HG03060 (cell line): ENCODE results near the gene FLNA.
"Not testable (repeated sequence)": the region's sequence is repeated elsewhere in the genome, so short reads cannot be mapped to it uniquely, and the experiment has no call there.

Experiments
- ATAC-seq: cut with Tn5 transposase; IDR thresholded peaks from one replicate; pipeline ENCODE4 v1.9.1; 2021; ENCODE audit warnings: low read depth, moderate number of reproducible peaks; ENCODE audit not compliant: unreplicated experiment

Gene FLNA, protein sequence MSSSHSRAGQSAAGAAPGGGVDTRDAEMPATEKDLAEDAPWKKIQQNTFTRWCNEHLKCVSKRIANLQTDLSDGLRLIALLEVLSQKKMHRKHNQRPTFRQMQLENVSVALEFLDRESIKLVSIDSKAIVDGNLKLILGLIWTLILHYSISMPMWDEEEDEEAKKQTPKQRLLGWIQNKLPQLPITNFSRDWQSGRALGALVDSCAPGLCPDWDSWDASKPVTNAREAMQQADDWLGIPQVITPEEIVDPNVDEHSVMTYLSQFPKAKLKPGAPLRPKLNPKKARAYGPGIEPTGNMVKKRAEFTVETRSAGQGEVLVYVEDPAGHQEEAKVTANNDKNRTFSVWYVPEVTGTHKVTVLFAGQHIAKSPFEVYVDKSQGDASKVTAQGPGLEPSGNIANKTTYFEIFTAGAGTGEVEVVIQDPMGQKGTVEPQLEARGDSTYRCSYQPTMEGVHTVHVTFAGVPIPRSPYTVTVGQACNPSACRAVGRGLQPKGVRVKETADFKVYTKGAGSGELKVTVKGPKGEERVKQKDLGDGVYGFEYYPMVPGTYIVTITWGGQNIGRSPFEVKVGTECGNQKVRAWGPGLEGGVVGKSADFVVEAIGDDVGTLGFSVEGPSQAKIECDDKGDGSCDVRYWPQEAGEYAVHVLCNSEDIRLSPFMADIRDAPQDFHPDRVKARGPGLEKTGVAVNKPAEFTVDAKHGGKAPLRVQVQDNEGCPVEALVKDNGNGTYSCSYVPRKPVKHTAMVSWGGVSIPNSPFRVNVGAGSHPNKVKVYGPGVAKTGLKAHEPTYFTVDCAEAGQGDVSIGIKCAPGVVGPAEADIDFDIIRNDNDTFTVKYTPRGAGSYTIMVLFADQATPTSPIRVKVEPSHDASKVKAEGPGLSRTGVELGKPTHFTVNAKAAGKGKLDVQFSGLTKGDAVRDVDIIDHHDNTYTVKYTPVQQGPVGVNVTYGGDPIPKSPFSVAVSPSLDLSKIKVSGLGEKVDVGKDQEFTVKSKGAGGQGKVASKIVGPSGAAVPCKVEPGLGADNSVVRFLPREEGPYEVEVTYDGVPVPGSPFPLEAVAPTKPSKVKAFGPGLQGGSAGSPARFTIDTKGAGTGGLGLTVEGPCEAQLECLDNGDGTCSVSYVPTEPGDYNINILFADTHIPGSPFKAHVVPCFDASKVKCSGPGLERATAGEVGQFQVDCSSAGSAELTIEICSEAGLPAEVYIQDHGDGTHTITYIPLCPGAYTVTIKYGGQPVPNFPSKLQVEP (N-terminal part only)

DNA sequence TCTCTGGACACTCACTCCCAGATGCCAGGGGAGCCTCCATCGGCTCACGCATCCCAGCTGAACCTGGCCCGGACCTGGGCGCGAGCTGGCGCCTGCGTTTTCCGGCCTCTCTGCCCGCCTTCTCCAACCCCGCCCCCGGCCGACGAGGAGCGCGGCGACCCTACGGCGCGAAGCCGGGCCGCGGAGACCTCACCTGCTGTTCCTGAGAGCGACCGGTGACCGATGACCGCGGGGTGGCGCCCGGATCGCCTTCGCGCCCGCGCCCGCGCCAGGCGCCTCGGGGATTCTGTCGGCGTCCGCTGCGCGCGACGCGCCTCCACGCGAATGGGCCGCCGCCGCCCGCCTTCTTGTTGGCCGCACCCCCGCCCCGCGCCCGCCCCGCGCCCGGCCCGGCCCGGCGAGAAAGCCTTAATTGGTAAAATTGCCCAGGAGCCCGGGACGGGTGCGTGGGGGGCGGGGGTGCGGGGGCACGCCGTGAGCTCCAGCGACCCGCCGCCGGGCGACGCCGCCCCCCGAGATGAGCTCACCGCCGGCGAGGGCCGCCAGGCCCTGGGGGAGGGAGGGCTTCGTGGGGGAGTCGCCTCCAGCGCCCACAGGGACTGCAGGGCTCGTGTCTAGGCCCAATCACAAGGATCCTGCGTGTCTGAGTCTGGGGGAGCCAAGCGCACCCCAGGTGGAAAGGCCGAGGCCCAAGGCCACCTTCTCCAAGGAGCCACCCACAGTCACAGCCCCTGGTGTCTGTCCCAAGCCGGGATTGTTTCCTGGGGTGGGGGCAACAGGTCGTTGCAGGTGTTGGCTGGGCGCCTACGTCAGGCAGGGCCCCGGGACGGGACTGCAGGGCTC, at the start of gene FLNA:
Gene FLNA, minus strand, starts transcription at position 322 of the 843 bp plus-strand sequence. CDS start 3,389 bp downstream, outside the sequence.
- ATAC-seq = no peak

DNA sequence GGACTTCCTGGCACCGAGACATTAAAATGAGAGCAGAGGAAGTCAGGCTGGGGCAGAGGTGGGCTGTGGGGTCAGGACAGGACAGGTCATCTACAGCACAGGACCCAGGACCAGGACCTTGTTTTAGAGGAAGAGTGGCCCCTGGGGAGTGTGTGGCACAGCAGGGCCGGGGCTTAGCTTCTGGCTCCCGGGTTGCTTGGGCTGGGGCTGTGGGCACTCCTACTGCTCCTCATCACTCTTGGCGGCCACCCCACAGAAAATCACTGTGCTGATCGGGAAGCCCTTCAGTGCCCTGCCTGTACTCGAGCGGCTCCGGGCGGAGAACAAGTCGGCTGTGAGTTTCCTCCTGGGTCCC, 45.9 kb upstream of the FLNA start:
- no peak for ATAC-seq

DNA sequence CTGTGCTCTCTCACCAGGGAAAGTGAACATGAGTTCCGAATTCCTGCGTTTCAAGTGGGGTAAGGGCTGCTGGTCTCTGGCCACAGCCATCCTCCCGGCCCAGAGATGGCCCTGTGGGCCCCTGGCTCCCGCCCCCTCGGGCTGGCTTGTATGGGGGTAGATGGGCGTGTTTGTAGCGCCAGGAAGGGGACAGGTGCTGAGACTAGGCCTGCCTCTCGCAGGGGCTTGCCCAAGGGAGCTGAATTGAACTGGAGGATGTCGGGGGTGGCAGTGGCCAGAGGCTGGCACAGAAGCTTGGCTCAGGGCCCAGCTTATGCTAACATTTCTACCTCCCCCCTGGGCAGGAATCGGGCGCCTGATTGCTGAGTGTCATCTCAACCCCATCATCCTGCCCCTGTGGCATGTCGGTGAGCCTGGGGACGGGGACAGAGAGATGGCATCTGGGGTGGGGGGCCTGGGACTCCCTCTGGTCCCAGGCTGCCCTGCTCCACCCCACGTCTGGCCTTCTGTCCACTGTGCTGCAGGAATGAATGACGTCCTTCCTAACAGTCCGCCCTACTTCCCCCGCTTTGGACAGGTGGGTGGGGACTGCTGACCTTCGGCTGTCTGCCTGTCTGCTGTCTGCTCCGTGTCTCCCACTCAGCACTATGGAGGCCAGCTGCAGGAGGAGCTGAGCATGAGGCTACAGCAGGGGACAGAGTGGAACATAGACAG, 45.4 kb upstream of the FLNA start:
- no peak for ATAC-seq

DNA sequence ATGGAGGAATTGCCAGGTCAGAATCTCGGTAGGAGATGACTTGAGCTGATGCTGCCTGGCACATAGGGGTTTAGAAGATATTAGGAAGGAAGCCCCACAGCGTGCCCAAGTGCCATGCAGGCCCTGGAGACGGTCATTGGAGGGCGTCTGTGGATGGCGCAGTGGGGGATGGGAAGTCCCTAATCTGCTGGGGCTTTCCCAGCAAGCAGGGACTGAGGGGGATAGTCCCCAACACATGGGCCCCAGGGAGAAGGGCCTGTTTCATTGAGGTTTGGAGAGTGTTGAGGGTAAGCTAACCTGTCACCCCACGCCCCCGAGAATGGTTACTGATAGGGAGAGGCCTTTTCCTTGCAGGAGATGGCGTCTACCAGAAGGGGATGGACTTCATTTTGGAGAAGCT, 44.8 kb upstream of the FLNA start:
- no peak for ATAC-seq

DNA sequence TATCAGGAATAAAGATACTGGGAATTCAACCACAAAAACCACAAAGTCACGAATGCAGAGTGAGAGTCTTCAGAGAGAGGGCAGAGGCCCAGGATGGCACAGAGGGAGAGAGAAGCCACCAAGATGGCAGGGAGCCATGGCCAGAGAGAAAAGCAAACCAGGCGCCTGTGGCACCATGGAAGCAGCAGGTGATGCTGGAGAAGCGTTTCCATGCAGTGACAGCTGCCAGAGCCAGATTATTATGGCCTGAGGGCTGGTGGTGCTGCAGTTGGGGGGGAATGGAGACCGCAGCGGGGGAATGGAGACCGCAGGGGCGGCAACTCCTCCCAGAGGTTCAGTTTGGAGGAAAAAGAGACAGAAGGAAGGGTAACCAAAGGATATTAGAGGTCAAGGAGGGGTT, 42.7 kb upstream of the FLNA start:
- no peak for ATAC-seq

DNA sequence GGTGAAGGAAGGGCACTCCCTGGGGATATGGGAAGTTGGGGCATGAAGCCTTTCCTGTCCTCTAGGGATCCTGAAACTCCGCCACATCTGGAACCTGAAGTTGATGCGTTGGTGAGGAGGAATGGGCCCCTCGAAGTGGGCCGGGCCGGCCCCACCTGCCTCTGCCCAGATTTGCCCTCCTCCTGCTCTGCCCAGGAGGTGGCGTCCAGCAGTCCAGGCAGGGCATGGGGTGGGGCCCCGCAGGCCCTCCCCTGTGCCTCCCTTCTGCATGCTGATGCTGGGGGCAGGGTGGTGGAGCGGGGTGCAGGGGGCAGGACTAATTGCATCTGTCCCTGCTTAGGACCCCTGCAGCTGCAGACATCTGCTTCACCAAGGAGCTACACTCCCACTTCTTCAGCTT, 38.7 kb upstream of the FLNA start:
- ATAC-seq = no peak

DNA sequence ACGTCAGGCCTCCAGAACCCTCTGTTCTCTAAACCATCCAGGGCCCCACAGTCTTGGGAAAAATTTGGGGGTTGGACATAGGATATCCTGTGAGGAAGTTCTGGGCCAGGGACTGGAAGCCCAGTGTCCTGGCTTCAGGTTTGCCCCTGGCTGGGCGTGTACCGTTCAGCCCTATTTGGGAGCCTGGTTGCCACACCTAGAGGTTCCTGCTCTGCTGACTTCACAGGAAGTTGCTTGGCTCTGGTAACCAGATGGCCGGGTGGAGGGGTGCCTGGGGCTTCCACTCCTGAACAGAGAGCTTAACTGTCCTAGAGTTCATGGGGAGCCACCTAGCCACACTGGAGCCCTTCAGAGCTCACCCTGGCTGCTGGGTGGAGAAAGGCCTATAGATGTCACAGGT, 38.0 kb upstream of the FLNA start:
- no peak for ATAC-seq

DNA sequence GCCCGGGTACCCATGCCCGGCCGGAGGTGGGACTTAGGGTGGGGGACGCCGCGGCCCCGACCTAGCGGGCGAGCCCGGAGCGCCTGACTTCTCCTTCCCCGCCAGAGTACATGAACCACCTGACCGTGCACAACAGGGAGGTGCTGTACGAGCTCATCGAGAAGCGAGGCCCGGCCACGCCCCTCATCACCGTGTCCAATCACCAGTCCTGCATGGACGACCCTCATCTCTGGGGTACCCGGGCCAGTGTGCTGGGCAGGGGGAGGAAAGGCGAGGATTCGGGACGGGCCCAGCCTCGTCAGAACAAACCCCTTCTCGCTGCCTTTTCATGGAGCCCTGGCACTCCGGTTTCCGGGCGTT, 37.5 kb upstream of the FLNA start:
- ATAC-seq = no peak

DNA sequence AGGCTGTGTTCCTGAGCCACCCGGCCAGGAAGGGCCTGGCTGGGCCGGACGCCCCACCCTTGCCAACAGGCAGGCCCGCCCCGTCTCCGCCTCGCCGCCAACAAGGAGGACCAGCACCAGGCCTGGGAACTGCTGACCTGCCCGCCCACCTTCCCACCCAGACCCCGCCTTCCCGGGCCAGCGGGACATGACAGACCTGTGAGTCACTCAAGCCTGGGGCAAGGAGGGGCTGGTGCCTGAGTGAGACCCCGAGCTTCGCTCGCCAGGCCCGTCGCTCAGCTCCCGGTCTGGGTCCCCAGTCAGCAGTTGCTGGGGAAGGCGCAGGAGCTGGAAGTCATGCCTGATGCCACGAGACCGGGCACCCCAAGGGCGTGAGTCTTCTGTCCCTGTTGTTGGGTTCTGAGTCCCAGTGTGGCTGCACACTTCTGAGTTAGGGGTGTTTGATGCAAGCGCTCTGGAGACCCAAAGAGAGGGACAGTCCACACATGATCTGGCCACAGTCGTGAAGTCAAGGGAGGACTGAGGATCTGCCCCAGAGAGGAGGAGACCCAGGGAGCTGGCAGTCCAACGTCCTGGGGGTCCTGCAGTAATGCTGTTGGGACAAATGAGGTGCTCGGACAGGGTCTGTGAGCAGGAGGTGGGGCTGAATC, 34.9 kb upstream of the FLNA start, which contains the start of gene DNASE1L1:
Gene DNASE1L1, minus strand, starts transcription at position 33 of the 650 bp plus-strand sequence. CDS start 3,686 bp downstream, outside the sequence.
- no peak for ATAC-seq

DNA sequence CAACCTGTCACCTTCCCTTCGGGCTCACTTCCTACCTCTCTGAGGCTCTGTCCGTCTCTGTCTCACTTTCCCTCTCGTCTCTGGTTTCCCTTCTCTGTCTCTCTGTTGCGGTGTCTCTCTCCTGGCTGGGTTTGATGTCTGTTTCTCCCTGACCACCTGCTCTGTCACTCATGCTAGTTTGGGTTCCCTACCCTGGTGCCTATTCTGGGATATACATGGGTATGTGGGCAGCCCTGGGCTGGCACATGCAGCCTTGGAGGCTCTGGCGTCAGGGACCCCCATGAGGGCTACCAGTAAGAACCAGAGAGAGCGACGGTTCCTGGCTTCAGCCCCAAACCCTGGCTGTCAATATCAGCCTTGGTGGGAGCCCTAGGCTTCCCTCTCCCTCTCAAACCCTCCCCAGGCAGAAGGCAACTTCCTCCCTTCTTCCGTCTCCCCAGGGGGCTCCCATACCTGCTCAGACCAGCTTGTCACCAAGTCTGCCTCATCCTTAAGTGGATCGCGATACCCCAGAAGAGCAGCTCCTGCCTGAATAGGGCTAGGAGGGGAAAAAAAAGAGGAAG, 34.3 kb upstream of the FLNA start:
- no peak for ATAC-seq

DNA sequence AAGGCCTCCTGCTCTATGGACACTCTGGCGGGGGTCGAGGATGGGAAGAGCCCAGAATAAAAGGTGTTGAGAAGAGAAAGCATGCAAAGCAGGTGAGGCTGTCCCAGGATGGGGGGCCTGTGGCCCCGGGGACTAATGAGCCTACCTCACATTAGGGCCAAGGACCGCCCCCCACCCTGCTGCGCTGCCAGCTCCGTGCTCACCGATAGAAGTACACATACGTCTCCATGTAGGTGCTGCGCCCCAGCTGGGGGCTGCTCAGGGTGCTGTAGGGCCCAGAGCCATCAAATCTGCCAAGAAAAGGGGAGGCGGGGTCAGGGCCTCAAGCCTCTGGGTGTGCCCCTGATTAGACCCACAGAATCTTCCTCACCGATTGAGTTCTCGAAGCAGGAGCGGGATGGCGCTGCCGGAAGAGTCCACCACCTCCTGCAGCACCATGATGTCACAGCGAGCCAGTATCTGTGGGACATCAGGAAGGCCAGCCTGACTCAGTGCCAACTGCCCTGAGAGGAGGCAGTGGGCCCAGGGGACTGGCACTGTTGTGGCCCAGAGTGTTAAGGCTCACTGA, 30.3 kb upstream of the FLNA start:
- ATAC-seq = no peak

DNA sequence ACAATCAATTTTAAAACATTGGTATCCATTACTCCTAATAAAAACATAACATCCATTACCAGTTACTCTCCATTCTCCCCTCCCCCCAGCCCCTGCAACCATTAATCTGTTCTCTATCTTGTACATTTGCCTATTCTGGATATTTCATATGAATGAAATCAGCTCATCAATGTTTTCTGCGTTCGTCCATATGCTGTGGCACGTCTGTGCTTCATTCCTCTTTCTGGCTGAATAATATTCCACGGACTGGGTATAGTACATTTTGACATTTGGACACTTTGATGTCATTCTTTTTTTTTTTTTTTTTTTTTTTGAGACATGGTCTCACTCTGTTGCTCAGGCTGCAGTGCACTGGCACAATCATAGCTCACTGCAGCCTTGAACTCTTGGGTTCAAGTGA, 29.4 kb upstream of the FLNA start:
- no peak for ATAC-seq

DNA sequence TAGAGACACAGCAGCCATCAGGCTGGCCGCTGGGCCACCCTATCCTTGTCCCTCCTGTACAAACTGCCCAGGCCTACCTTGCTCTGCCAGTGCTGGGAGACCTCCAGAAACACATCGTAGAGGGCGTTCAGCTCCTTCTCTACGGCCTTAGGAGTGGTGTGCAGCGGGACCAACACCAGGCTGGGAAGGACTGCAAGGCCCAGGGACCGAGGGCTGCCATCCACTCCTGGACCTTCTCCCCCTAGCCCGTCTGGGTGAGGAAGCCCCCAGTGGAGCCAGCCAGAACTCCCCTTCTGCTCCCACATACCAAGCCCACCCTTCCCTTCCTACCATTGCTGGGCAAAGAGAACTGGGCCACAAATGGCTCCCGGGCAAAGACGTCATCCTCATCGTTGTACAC, 28.8 kb upstream of the FLNA start:
- ATAC-seq = no peak

DNA sequence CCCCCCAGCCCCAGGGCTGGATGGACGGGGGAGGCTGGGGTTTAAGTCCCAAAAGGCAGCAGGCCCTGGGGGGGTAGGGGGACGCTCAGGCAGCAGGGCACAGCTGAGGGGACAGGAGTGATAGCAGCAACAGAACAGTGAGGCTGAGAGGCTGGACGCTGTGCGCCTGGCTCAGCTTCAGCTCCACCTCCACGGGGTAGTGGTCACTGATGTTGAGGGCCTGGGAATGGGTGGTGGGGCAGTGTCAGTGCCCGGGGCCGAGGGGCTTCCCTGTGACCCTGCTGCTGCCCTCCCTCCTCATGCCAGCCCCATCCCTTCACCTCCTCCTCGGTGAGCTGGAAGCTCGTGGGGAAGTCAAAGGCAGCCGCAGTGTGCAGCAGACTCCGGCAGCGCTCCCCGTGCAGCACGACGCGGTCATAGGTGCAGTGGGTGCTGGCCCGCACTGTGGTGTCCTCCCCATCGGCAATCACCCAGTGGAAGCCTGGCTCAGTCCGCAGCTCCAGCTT, 28.2 kb upstream of the FLNA start:
- ATAC-seq = no peak

DNA sequence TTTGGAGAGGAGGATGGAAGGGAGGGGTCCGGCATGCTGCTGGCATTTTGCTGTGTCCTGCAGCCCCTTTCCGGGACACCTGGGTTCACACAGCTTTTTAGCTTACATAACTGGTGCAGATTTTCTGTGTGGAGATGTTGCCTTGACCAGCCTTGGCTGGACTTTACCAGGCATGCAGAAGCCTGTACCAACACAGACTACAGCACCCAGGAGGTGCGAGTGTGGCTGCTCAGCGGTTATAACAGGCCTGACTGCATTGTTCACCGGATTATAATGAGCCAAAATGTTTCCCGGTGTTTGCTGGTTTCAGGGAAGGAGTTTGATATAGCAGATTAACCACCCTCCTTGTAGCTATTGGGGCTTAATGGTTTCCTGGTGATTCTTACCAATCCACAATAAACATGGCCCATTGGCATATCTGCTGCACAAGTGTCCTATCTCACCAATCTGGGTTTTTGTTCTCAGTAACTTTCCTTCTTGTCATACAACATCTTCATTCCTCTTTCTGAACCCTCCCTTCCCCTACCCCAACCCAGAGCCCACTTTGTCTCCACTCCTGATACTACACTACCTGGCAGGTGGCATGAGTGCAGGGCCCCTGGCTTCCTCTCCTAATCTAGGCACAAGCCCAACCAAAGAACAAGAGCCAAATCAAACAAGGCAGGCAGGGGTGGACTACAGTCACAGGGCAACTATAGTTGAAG, 27.6 kb upstream of the FLNA start:
- ATAC-seq = no peak

DNA sequence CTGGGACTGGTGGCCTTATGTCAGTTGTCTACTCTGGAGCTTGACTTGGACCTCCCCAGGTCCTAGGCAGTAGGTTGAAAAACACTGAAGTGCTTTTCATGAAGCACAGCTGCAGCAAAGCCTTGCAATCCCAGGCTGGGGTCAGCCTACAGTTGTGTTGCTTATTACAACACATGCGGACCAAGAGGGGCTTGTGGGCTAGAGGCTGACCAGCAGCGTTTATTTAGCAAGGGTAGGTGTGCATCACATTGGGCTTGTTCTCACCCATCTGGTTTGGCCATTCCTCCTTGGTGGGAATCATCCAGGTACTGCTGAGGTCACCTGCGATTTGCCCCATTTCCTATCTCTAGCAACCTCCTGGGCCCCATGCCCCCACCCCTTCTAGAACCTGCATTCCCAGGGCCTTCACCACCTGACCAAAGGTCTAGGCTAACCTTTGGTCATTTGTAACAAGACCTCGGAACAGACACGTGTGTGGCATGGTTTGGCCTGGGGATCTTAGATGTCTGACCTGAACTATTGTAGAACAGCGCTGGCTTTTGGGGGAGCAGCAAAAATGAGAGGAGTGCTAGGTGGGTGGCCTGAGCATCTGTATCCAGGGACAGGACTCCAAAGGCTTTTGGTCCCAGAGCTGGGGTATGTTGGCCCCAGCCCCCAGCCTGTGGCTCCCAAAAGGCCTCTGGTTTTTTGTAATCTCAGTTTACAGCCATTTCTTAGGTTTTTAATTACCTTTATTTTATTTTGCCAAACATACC, 26.8 kb upstream of the FLNA start:
- ATAC-seq = no peak

DNA sequence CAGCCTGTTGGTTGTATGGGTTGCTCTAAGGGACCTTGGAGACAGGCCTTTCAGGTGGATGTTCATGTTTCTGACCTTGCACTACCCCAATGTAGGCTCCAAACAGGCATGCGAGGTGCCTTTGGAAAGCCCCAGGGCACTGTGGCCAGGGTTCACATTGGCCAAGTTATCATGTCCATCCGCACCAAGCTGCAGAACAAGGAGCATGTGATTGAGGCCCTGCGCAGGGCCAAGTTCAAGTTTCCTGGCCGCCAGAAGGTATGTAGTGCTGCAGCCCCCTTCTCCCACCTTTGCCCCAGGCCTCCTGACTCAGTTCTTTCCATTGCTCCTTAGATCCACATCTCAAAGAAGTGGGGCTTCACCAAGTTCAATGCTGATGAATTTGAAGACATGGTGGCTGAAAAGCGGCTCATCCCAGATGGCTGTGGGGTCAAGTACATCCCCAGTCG, 26.0 kb upstream of the FLNA start:
- not testable (repeated sequence) for ATAC-seq
